Neural progenitor cell (in vitro differentiated cells): Measurements from ENCODE around the gene PKD1L1.

Experiments
- EZH2 ChIP-seq: fragments of 200-600 bp; sonication (generic); IDR thresholded peaks from 2 replicates; pipeline ENCODE4 v1.6.1; 2017; ENCODE audit warnings: antibody characterized with exemption, mild to moderate bottlenecking, moderate library complexity
- TF ChIP-seq, protein P1 (sequence below): fragments of 200-600 bp; sonication (generic); IDR thresholded peaks from 2 replicates; pipeline ENCODE4 v1.5.1; 2017; ENCODE audit warnings: antibody characterized with exemption, mild to moderate bottlenecking

DNA sequence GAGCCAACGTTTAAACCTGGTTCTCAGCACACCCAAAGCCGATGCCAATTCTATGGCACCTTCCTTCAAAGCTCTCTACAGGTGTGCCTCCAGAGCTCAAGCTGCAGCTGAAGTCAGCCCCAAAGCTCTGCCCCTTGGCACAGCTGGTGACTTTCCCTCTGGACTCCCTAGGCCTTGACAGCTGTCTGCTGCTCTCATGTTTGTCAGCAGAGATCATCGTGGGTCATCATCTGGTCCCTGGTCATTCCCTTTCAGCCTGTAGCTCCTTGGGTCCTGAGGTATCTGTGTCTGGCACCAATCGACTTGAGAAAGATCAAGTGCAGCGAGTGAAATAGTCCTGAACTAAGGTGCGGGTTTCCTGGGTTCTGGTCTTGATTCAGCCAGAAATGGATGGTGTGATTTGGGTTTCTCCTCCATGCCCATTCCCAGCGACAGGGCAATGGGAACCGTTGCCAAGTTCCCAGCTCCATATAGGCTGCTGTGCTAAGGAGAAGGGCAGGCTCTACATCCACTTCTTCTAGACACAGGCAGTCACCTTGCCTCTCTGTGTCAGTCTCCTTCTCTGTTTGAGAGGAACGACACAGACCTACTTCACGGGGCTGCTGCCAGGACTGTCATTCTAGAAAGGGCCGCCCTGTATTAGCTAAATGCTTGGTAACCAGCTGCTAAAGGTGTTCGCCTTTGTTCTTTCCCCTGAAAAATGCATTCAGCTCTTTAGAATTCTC, 3.6 kb downstream of the PKD1L1 start:
- TF ChIP-seq, protein P1, sequence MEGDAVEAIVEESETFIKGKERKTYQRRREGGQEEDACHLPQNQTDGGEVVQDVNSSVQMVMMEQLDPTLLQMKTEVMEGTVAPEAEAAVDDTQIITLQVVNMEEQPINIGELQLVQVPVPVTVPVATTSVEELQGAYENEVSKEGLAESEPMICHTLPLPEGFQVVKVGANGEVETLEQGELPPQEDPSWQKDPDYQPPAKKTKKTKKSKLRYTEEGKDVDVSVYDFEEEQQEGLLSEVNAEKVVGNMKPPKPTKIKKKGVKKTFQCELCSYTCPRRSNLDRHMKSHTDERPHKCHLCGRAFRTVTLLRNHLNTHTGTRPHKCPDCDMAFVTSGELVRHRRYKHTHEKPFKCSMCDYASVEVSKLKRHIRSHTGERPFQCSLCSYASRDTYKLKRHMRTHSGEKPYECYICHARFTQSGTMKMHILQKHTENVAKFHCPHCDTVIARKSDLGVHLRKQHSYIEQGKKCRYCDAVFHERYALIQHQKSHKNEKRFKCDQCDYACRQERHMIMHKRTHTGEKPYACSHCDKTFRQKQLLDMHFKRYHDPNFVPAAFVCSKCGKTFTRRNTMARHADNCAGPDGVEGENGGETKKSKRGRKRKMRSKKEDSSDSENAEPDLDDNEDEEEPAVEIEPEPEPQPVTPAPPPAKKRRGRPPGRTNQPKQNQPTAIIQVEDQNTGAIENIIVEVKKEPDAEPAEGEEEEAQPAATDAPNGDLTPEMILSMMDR: no peak
- TF ChIP-seq EZH2: no peak
